Measurements from ENCODE around the gene STX18.
"Not testable (repeated sequence)": the region's sequence is repeated elsewhere in the genome, so short reads cannot be mapped to it uniquely, and the experiment has no call there.

Gene STX18

GRCh38 chr4:4477391-4477790 is 64.5 kb downstream of the STX18 start:
- DNase-seq: no peak

DNA sequence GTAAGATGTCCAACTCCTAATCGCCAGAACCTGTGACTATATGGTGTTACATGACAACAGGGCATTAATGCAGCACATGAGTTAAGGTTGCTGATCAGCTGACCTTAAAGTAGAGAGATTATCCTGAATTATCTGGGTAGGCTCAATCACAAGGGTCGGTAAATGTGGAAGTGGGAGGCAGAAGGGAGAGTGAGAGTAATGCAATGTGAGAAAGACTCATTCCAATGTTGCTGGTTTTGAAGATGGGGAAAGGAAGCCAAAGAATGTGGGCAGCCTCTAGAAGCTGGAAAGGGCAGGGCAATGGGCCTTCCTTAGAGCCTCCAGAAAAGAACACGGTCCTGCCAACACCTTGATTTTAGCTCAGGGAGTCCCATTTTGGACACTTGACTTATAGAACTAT is 67.4 kb downstream of the STX18 start:
- DNase-seq: no peak

DNA sequence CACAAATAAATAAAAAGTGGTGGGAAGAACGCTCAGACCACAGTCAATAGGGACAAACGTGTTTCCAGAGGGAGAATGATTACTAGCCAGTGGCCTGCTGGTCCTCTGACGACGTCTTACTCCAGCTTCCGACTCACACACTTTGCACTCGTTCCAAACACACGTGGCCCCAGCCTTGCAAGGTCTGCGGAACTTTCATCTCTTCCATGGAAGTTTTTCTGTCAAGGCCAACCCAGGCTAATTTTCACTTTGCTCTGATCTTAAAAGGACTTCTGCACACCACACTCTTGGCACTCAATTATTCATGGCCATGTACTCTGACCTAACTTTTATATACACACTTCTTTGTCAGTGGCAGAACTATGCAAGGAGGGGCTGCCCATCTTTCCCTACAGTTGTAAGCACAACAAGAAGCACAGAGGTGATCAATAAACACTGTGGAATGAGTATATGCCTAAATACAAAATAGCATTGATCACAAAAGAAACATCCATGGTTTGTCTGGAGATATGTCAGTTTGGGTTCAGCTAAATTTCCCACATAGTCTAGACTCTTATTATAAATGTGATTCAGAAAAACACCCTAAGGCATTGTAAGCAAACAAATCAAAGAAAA is 69.4 kb downstream of the STX18 start:
- no peak for DNase-seq

DNA sequence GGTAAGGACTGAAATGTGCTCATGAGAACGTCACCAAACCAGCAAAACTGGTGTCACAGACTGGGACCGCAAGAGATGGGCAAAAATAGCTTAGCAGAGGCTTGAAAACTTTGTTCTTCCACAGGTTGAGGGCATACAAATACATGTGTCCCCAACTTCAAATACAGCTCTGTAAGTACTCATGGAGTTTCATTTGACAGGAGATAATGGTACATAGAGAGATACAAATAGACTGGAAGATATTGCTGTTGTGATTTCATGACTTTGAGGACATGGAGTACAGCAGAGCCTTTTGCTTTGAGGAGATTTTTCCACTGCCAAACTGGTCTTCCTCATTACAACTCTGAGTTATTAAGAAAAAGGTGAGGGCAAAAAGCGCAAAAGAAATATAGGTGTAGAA is 70.7 kb downstream of the STX18 start:
- DNase-seq: no peak

DNA sequence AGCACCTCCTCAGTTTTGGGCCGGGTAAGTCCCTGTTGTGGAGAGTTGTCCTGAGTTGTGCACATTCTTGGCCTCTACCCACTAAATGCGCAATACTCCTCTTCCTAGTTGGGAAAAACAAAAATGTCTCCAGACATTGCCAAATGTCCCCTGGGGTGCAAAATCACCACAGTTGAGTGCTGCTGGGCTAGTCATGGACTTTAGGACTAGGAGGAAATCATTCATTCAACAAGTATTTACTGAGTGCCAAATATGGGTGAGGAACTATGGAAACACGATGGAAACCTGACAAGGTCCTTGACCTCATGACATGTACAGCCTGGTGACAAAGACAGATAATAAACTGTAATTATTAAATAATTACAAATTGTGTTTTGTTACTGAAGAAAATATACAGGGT is 71.6 kb downstream of the STX18 start:
- DNase-seq: no peak

- DNase-seq: not testable (repeated sequence)
Observed at GRCh38 chr4:4465238-4465637, 76.6 kb downstream of the STX18 start.

DNA sequence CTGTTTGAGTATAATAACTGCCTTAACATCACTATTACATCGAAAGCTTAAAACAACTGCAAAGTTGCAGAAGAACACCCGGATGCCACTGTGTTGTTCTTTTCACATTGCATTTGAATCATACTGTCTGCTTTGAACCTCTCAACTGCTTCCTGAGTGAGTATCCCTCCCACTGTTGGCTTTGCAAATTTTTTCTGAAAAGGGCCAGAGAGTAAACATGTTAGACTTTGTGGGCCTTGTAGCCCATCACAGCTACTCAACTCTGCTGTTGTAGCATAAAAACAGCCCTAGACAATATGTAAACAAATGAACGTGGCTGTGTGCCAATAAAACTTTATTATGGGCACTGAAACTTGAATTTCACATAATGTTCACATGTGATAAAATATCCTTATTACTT is 78.9 kb downstream of the STX18 start:
- no peak for DNase-seq

- DNase-seq: no peak
Observed at GRCh38 chr4:4461850-4462249, 80.0 kb downstream of the STX18 start.

- DNase-seq: no peak
Observed at GRCh38 chr4:4461178-4461577, 80.7 kb downstream of the STX18 start.

DNA sequence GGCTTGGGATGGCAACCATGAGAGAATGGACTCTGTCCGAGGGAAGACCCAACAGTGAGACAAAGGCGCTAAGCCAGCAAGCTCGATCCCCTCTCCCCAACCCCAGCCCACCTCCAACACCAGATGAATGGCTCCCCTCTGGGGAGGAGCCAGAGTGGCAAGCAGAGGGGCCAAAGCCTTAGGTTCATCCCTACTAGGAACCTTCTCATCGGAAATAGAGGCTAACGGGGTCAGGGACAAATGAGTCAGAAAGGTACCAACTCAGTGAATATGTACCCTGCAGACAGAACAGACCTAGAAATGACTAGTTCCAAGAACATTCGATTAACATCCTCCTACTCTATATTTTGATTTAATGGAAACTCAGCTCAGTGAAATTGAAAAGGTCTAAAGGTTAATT is 81.1 kb downstream of the STX18 start:
- no peak for DNase-seq

DNA sequence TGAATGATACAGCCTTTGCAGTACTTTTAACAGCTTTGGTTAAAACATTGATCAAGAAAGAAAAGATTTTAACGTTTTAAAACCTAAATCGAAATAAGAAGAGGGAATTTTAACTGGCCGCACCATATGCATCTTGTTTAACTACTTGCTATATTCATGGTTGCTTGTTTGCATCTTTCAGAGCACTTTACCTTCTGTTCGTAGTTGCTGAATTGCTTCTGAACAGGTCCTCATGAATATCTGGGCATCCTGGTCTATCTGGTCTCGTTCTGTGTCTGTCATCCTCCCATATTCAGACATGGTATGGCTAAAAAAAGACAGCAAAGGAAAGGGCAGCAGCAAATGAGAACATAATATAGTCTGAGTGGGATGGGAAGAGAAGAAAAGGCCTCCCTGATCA is 82.7 kb downstream of the STX18 start:
- DNase-seq: no peak

- no peak for DNase-seq
Observed at GRCh38 chr4:4457803-4458553, 83.9 kb downstream of the STX18 start.

DNA sequence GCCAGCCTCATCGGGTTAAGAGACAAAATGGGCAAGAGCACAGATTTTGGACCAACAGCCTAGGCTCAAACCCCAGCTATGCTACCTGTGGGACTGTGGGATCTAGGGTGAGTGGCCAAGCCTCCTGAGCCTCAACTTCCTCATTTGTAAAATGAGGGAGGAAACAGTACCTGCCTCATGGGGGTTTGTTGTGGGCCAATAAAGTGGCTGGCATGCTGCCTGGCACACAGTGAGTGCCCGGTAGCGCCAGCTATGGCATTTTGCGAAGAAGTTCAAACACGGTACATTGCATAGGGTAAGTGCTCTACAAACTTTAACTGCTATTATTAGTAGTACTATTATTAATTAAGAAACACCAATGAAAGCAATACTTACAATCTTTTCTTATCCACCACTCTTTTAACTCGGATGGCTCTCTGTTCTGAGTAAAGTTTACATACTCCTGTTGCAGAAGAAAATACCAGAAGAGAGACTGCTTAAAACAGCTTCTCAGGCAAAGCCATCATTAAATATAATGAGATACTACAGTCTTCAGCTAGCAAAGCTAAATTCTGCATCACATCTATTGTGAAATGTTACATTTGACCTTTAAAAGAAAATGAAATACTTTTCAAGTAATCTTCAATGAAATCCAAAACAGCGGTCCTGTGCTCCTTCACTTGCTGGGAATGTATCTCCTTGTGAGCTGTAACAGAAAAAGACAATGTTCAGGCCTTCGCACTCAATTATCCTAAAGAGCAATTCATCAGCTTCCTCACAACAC is 84.9 kb downstream of the STX18 start:
- no peak for DNase-seq

DNA sequence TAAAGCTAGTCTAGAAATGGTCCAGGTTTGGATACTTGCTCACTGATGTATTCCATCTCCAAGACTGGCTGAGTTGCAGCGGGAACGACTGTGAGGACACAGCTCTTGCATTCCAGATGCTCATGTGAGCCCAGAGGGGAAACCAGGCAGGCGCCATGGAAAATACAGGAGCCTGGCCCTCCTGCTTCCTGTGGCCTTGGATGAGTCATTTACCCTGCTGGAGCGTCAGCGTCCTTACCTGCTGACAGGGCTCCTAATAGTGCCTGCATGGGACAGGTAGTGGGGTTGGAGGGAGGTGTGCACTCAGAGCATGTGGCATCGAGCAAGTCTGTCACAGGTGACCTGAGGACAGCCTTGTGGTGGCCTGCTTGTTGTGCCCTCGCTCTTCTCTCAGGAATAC is 85.5 kb downstream of the STX18 start:
- DNase-seq: no peak

DNA sequence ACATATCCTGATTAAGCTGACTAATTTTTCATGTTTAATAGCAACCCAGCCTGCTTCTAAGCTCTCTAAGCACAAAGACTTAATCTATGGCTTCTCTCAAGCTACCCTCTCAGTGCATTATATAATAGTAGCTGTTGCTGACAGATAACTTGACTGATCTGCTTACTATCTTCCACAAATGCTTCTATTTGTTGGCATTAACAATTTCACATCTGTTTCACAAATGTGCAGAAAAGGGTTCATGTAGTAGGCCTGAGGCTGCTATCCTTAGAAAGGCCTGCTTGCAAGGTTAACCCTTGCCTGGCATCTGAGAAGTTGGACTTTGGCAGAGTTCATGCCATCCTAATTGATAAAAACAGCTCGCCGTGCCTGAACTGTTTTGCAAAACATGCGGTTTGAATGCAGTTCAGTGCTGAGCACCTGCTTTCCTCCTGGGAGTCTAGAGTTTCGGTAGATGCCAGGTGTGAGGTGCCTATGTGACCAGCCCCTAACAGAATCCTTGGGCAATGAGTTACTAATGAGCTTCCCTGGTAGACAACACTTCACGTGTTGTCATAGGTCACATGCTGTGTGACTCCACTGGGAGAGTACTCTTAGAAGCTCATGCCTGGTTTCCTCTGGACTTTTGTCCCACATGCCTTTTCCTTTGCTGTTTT is 86.5 kb downstream of the STX18 start:
- DNase-seq: no peak

DNA sequence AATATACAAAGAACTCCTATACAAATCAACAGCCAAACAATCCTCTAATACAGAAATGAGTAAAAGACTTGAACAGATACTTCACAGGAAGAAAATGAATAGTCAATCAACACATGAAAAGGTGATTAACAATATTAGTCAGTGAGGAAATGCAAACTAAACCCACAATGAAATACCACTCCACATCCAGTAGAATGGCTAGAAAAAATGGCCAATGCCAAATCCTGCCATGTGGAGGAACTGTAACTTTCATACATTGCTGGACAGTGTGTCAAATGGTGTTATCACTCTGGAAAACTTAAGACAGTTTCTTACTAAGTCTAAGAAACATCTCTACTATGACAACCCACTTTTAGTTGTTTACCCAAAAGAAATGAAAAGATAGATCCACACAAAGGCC is 95.4 kb downstream of the STX18 start:
- no peak for DNase-seq

DNA sequence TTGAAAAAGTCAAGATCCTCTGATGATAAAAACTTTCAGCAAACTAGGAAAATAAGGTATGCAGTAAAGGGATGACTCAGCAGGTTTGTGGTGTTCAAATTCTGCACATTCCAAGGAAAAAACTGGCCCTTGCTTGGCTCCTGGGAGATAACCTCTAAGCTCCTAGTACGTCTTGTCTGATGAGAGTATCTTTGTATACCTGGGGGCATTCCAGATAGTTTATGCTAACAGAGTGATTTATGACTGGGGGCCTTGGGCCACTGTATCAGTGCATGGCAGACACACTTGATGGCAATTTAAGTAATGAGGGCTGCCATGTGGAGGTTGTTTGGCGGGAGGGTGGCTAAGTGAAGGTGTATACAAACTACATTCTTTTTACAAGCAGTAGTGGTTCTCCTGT is 98.0 kb downstream of the STX18 start:
- DNase-seq: no peak

- no peak for DNase-seq
Observed at GRCh38 chr4:4440333-4441061, 101.4 kb downstream of the STX18 start.

DNA sequence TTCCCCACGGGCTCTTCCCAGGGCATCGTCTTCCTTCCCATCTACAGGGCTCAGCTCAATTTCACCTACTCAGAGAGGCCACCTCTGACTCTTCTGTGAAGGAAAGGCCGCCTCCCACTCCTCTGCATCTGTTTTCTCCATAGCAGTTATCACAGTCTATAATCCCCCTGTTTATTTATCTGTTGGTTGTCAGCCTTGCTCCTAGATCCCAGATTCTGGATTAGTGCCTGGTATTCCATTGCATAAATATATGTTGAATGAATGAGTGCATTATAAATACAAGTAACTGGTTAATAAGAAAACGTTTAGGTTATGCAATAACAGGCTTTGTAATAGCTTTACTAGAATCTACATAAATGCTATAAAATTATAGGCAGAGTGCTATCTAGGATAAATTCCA is 102.1 kb downstream of the STX18 start:
- DNase-seq: no peak

- no peak for DNase-seq
Observed at GRCh38 chr4:4438891-4439290, 103.0 kb downstream of the STX18 start.

GRCh38 chr4:4437798-4438470 is 103.9 kb downstream of the STX18 start:
- no peak for DNase-seq

DNA sequence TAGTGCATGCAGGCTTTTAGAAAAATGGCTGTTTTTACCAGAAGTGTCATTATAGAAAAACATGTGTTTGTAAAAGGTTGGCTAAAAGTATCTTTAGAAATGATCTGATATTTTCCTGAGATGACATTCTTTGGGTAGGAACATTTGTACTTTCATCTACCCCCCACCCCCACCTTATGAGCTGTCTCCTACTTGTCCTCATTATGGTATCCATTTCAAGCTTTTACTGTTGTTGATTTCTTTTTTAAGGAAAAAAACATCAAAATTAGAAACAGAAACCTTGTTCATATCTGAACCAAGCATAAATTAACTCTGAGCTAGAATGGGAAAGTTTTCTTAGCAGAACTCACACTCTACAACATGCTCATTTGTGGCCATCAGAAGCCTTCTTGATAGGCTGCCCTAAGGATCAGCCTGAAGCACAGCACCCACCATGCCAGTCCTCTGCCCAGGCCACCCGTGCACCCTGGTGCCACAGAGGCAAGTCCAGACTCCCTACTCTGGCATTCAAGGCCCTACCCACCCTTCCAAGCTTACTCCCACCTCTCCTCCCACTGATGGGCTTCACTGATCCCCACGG is 105.5 kb downstream of the STX18 start:
- no peak for DNase-seq

Measured in NCI-H2029 treated with DMSO at 0.1 percent for 48 hours (cell line).